ENCODE data around the gene HYOU1. TPM values are rescaled to one million over a fixed set of nuclear protein-coding genes. Genes with fewer than 3 reads are reported as not detected.

Gene HYOU1
- total RNA-seq, 4 donors from 2014 or later, result 32.0 to 49.2 (median 39.9) TPM

- no peak for TF ChIP-seq CTCF (IDR thresholded peaks at IDR 0.05; ENCODE audit: low read depth)
These were observed 50.3 kb downstream of the HYOU1 start for GRCh38 chr11:119006656-119007055.

GRCh38 chr11:119000906-119001305, 56.1 kb downstream of the HYOU1 start:
- no peak for TF ChIP-seq CTCF (IDR thresholded peaks at IDR 0.05; ENCODE audit: low read depth)

DNA sequence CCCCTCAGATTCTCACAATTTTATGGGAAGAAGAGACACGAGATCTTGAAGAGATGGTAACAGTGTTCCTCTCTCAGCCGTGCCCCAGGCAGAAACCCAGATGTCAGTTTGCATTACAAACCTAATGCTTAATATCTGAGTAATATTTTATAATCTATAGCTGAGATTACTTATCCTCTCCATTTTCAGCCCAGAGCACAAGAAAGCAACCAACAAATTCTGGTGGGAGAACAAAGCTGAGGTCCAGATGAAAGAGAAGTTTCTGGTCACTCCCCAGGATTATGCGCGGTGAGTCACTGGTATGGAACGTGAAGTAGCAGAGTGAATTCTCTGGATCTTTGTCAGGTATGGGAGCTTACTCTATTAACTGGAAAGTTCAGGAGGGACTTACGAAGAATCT, 58.2 kb downstream of the HYOU1 start:
- TF ChIP-seq CTCF (IDR thresholded peaks at IDR 0.05; ENCODE audit: low read depth), result no peak

DNA sequence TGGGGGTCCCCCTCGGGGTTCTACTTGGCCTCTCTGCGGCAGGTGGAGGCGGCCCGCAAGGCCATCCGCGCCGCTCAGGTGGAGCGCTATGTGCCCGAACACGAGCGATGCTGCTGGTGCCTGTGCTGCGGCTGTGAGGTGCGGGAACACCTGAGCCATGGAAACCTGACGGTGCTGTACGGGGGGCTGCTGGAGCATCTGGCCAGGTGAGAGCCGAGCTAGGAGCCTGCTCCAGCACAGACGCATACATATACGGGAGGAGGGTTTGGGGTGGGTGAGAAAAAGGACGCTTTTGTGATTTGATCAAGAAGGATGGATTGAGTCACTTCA, 58.7 kb downstream of the HYOU1 start:
- no peak for TF ChIP-seq CTCF (IDR thresholded peaks at IDR 0.05; ENCODE audit: low read depth)

DNA sequence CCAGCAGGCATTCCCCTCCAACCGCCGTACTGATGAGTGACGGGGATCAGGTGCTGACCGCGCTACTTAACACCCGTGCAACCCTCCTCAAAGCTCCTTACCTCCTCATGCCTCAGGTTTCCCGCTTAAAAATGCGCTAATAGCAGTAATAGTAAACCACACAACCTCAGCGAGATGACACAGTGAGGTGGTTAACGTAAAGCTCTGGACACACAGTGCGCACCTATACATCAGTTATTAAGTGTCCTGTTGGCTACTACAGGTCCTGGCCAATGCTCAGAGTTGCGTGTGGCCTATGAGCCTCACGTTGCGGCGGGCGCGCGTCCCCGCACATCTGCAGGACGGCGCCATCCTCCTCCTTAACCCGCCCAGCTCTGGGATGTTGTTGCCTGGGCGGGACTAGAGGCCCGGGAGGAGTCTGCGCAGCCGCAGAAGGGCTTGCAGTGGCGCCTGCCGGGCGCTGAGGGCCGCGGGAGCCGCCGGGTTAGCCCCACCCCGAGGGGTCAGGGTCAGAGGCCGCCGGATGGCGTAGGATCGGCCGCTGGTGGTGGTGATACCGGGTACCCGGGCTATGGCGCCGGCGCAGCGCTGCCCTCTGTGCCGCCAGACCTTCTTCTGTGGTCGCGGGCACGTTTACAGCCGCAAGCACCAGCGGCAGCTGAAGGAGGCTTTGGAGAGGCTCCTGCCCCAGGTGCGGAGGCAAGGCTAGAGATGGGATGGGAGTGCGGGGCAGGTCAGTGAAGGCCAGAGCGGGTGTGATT, 59.2 kb downstream of the HYOU1 start, which contains the start of gene CENATAC:
CENATAC (plus strand) TSS at position 512 of the 761 bp plus-strand sequence; CDS start at position 572, 60 bp downstream.
- TF ChIP-seq CTCF (IDR thresholded peaks at IDR 0.05; ENCODE audit: low read depth), result no peak

- no peak for TF ChIP-seq CTCF (IDR thresholded peaks at IDR 0.05; ENCODE audit: low read depth)
These were observed 59.9 kb downstream of the HYOU1 start for GRCh38 chr11:118996926-118997626.

Small RNA genes lying within 50 kb of the gene (small RNA-seq; reads per million reads assigned to genes)
- gene AP003392.2 (not detected), gene RF00017 (not detected), gene RF00019 (0.49 reads per million)

Other genes starting within 250 kb of the HYOU1 start
- under 1 TPM in 1 of 4 donors, not detected in 3; 0.16 TPM for gene CXCR5, start 173.3 kb downstream of the HYOU1 start, total RNA-seq
- 10 to 100 TPM in 2 of 4 donors, 1 to 10 TPM in 2; 5.9 to 49.9 (median 11.2) TPM for gene BCL9L, start 131.3 kb downstream of the HYOU1 start, total RNA-seq
- gene UPK2, start 100.9 kb downstream of the HYOU1 start, total RNA-seq, result not detected
- gene FOXR1, start 85.4 kb downstream of the HYOU1 start, total RNA-seq, result not detected
- 100 to 1,000 TPM in 1 of 4 donors, 10 to 100 TPM in 3; 39.0 to 114 (median 54.9) TPM for gene CENATAC, start 59.1 kb downstream of the HYOU1 start, total RNA-seq
- gene RPS25, start 38.9 kb downstream of the HYOU1 start, total RNA-seq, result 1,000 to 10,000 TPM in 3 of 4 donors, 100 to 1,000 TPM in 1; 986 to 3,365 (median 1,501) TPM
- gene TRAPPC4, start 38.4 kb downstream of the HYOU1 start, total RNA-seq, result 10 to 100 TPM; 38.9 to 77.8 (median 42.8) TPM
- gene SLC37A4, start 26.3 kb downstream of the HYOU1 start, total RNA-seq, result 10 to 100 TPM in 3 of 4 donors, 1 to 10 TPM in 1; 8.8 to 19.9 (median 17.4) TPM
- 10 to 100 TPM; 34.8 to 43.4 (median 39.4) TPM for gene VPS11, start 10.6 kb upstream of the HYOU1 start, total RNA-seq
- gene HMBS, start 27.7 kb upstream of the HYOU1 start, total RNA-seq, result 10 to 100 TPM in 2 of 4 donors, 1 to 10 TPM in 2; 6.2 to 27.5 (median 10.0) TPM
- 10 to 100 TPM; 12.6 to 47.9 (median 19.6) TPM for gene DPAGT1, start 44.6 kb upstream of the HYOU1 start, total RNA-seq
- 10 to 100 TPM in 2 of 4 donors, 1 to 10 TPM in 2; 6.2 to 12.1 (median 9.6) TPM for gene C2CD2L, start 50.1 kb upstream of the HYOU1 start, total RNA-seq
- gene HINFP, start 64.4 kb upstream of the HYOU1 start, total RNA-seq, result 10 to 100 TPM; 13.4 to 21.3 (median 17.9) TPM
- not detected for gene ABCG4, start 91.8 kb upstream of the HYOU1 start, total RNA-seq
- gene NLRX1, start 111.5 kb upstream of the HYOU1 start, total RNA-seq, result 10 to 100 TPM; 10.9 to 27.3 (median 14.2) TPM
- gene NHERF4, start 128.3 kb upstream of the HYOU1 start, total RNA-seq, result under 1 TPM in 3 of 4 donors, not detected in 1; 0.19 to 0.51 (median 0.22) TPM
- 10 to 100 TPM; 18.1 to 27.4 (median 22.2) TPM for gene CBL, start 149.1 kb upstream of the HYOU1 start, total RNA-seq